Smooth muscle cell of the brain vasculature (primary cell): ENCODE results near the gene RNF181.
"Not testable (repeated sequence)": the region's sequence is repeated elsewhere in the genome, so short reads cannot be mapped to it uniquely, and the experiment has no call there.

Experiments
- DNase-seq: peaks from one replicate; pipeline ENCODE4 v3.0.0-alpha.2; 2012; ENCODE audit warnings: low read depth, low spot score

RNF181 gene, protein sequence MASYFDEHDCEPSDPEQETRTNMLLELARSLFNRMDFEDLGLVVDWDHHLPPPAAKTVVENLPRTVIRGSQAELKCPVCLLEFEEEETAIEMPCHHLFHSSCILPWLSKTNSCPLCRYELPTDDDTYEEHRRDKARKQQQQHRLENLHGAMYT

GRCh38 chr2:85595301-85596025, at the start of gene RNF181:
TSS of gene RNF181 (plus strand) at chr2:85595745. CDS start at chr2:85595764, 19 bp downstream.
- DNase-seq, result peak; percentile 92

- no peak for DNase-seq
Observed at GRCh38 chr2:85545780-85546240, 49.7 kb upstream of the RNF181 start.

DNA sequence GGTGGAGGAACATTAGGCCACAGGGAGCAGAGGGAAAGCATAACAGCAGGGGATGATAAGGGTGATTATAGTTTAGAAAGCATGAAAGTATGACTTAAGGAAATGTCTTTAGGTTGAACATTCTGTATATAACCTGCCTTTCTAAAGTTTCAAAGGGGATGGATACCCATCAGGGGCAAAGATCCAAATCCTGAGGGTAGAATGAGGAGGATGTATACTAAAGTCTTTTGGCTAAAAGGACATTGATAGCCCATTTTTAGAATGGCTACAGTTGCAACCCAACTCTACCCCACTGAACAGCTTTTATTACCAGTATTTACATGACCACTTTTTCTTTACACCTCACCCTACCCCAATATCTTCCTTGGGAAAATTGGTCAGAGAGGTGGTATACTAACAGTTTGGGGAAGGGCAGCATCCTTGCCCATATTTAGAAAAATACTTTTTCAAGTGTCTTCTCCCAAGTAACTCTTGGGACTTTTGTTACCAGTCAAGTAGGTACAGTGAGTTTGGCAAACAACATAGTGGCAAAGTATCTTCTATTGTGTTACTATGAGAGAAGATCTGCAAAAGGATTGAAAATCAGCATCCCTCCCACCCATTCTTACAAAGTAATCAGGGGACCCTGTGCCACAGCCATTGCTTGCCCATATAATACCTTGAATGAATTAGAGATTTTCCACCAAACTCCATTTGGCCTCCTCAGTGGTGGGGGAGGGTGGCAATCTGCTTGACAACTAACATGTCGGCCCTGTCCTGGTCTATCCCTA, 48.3 kb upstream of the RNF181 start:
- DNase-seq, result no peak

DNA sequence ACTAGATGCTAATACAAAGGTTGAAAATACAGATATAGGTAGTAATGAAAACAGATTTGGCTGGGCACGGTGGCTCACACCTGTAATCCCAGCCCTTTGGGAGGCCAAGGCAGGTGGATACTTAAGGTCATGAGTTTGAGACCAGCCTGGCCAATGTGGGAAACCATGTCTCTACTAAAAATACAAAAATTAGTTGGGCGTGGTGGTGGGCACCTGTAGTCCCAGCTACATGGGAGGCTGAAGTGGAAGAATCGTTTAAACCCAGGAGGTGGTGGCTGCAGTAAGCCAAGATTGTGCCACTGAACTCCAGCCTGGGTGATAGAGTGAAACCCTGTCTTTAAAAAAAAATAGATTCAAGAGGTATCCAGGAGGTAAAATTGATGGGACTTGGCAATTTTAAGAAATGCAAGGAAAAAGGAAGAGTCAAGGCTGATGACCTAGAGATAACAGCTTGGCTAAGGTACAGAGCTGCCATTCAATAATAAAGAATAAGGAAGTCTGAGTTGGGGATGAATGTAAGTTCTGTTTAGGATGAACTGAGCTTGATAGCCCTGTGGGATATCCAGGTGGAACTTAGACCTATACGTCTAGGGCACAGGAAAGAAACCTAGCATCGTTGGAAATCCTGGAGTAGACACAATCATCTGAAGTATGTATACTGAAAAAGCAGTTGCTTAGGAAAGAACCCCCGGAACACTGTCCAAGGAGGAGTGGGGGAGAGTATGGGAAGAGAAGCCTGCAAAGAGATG, 47.5 kb upstream of the RNF181 start:
- no peak for DNase-seq

GRCh38 chr2:85548608-85548900, 47.0 kb upstream of the RNF181 start:
- DNase-seq, result no peak

GRCh38 chr2:85549095-85549494, 46.5 kb upstream of the RNF181 start:
- DNase-seq, result no peak

DNA sequence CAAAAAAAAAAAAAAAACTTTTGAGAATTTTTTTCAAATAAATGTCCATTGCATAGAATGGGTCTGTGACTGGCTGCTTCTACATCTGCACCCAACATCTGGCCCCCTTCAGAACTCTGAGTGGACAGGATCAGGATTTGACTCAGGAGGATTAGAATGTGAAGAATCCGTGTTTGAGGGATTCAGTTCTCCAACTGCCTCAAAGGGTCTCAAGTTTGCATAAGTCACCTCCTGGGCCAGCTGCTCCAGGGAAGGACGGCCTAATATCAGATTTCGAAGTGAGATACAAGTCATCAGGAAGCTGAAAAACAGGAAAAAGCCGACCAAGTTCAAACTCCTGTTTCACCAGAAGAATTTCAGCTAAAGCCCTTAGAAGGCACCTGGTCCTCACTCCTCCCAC, 45.7 kb upstream of the RNF181 start:
- DNase-seq, result peak; percentile 50

- DNase-seq, result no peak
Observed at GRCh38 chr2:85550486-85550885, 45.1 kb upstream of the RNF181 start.

DNA sequence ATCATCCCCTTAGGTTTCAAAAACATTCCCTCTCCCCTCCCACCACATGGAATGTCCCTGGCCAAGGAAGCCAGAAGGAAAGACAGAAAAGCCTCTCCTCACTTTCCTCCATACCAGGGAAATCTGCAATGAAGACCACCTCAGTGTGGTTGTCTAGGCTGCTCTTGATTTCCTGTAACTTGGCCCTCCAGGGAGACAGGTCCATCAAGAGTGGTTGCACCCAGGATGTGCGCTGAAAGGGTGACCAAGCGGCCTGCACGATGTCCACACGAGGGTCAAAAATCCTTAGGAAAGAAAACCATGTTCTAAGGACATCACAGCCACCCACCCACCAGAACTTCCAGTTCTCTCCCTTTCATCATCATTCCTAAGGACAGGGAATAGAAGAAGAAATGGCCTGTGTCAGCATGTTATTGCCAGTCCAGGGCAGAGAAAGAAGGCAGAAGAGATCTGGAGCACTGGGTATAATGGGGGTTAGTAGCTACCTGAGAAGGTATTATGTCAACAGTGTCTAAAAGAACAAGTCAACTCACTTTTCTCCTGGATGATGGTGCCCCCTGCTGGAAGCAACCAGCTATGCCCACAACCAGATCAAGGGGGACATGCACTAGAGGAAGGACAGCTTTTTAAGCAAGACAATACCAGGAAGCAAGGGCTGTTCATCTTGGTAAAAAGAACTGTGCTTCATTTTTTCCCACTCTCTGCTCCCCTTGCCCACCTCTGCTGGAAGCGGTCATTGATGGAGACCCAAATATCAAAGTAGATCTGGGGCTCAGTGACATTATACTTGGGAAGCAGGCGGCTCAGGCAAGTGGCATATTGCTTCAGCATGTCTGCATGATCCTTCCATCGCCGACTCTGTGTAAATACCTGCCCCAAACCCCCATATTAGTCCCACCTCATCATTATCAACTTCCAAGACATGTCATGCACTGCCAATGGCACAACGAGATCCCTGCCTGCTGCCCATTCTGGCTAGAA, 43.6 kb upstream of the RNF181 start:
- DNase-seq, result peak; percentile 62

DNA sequence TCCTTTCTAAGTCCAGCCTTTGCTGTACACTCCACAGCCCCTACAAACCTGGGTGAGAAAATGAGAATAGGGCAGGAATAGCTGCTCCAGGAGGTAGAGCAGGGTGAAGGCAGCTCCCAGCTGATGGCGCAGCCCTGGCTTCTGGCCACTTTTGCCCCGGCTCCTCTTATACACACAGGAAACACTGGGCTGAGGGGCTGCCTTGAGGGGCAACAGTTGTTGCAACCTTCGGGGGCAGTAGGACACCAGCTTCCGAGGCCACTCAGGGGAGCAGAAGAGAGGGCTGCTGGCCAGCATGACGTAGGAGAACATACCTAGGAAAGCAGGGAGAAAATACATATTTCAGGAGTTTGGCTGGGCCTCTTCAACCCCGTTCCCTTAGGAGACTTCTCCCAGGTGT, 42.4 kb upstream of the RNF181 start:
- DNase-seq, result no peak

- no peak for DNase-seq
Observed at GRCh38 chr2:85554980-85555612, 40.4 kb upstream of the RNF181 start.

DNA sequence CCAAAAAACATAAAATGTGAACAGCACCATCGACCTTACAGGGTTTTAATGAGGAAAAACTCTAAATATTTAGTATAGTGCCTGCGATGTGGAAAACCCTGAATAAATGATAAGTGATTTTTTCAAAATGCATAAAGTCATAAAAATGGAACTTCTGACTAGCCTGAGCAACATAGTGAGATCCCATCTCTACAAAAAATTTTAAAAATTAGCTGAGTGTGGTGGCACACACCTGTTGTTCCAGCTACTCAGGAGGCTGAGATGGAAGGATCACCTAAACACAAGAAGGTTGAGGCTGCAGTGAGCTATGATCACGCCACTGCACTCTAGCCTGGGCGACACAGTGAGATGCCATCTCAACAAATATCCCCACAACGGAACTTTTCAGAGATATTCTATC, 38.4 kb upstream of the RNF181 start:
- DNase-seq, result no peak

- no peak for DNase-seq
Observed at GRCh38 chr2:85558160-85558559, 37.4 kb upstream of the RNF181 start.

- DNase-seq, result not testable (repeated sequence)
Observed at GRCh38 chr2:85560403-85560726, 35.2 kb upstream of the RNF181 start.

DNA sequence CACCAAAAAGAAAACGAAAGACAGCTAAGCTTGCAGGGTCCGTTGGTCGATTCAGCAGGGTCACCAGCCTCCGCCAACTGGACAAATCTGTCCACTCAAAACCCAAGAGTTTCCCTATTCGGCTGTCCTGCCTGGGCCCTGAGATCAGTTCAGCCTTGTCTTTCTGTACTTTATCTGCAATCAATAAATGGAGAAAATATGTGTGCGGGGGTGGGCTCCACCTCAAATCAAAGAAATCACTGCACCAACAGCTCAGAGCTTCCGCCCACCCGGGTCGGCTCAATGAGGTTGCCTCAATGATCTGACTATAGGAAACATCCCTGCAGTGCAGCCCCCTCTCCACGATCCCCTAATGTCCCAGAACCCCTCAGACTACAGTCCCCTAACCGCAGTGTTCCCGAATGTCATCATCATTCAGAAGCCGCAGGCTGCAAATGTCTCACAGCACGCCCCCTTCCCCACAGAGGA, 34.7 kb upstream of the RNF181 start:
- no peak for DNase-seq

DNA sequence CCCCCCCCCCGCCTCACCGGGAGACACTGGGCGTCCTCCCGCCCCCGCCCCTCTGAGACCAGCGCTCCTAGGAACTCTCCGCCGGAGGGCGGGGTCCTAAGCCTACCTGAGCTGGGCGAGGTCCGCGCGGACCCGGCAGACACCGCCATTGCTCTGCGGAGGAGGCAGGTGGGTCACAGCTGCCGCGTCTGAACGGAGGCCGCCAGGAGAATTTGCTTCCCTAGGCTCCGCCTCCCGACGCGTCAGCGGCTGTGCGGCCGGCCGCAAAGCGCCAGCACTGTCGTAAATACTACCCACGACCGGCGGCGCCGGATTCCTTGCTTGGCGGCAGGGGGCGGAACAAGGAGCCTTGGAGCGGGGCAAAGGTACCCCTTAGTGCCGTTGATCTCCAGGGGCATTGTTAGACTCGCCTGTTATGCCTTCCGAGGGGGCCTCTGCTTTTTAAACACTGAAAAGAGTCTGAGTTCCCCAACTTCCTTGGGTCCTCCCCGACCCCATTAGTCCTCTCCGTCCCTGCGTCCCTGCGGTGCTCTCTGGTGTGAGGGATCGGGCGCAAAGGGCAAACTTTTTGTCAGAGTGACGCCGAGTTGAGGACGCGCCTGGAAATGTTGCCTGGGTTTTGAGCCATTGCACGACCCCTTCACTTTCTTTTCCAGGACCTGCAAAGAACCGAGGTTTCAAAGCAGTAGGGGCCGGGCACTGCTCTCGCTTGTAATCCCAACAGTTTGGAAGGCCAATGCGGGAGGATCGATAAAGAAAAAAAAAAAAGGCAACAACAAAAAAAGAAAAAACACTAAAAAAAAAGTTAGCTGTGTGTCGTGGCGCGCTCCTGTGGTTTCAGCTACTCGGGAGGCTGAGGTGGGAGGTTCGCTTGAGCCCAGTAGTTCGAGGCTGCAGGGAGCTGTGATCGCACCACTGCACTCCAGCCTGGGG, 34.0 kb upstream of the RNF181 start, which contains the start of gene GGCX:
GGCX (minus strand) TSS at position 214 of the 933 bp plus-strand sequence; CDS start at position 149, 65 bp downstream.
- peak; percentile 83 for DNase-seq

GRCh38 chr2:85564144-85564563, 31.4 kb upstream of the RNF181 start:
- DNase-seq, result no peak

DNA sequence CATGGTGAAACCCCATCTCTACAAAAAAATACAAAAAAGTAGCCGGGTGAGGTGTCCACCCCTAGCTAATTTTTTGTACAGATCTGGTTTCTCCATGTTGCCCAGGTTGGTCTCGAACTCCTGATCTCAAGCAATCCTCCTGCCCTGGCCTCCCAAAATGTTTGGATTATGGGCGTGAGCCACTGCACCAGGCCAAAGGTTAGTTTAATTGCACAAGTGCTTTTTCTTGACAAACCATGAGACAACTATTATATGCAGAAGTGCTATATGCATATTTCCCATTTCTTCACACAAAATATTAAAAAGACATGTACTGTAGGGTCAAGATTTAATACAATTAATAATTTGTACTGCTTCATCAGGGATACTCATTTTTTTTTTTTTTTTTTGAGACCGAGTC, 29.3 kb upstream of the RNF181 start:
- no peak for DNase-seq

GRCh38 chr2:85575739-85576138, 19.8 kb upstream of the RNF181 start:
- no peak for DNase-seq
